K562 (cell line): ENCODE measurements around the gene GALNT7. TPM values are rescaled to one million over a fixed set of nuclear protein-coding genes. Genes with fewer than 3 reads are reported as not detected.

ENCODE experiments used
- BCL6 ChIP-seq: fragments of 250-450 bp; sonication (Bioruptor Pico); IDR thresholded peaks from 2 replicates; pipeline ENCODE4 v1.4.0; 2020
- CBFA2T2 ChIP-seq: fragments of 450-650 bp; conservative IDR thresholded peaks from 2 replicates; pipeline ENCODE4 v1.6.1; 2017; ENCODE audit warnings: mild to moderate bottlenecking
- CBFA2T3 ChIP-seq: fragments of 450-650 bp; IDR thresholded peaks from 2 replicates; pipeline ENCODE4 v1.6.1; 2017
- CHD2 ChIP-seq: IDR thresholded peaks from 2 replicates; pipeline ENCODE4 v1.6.1; 2011; ENCODE audit warnings: low read depth, low read length
- DDX20 ChIP-seq: fragments of 450-650 bp; IDR thresholded peaks from 2 replicates; pipeline ENCODE4 v1.6.1; 2016; ENCODE audit warnings: missing genetic modification characterization, low read depth, mild to moderate bottlenecking, missing compliant biosample characterization, moderate library complexity
- DPF2 ChIP-seq: fragments of 450-650 bp; IDR thresholded peaks from 2 replicates; pipeline ENCODE4 v1.6.1; 2016
- EP300 ChIP-seq: IDR thresholded peaks from 2 replicates; pipeline ENCODE4 v1.6.1; 2012; ENCODE audit warnings: low read length, improper control_type of control experiment
- ETV6 ChIP-seq, 3 experiments: fragments of 150-350 bp in 1 of 3; sonication (generic) in 1 of 3; formaldehyde crosslinking in 1 of 3; IDR thresholded peaks; 2 replicates each; pipeline versions ENCODE4 v1.6.1 to v1.8.0; 2014 to 2022; ENCODE audit warnings: borderline replicate concordance in 2 of 3, low read depth in 2 of 3, antibody characterized with exemption in 1 of 3, low read length in 1 of 3, mild to moderate bottlenecking in 1 of 3, missing genetic modification reagents in 1 of 3
- FOXA3 ChIP-seq, 2 experiments: fragments of 450-650 bp in 1 of 2; sonication (generic) in 1 of 2; formaldehyde crosslinking; IDR thresholded peaks in 1 of 2; conservative IDR thresholded peaks in 1 of 2; 2 replicates each; pipeline versions ENCODE4 v1.4.0 to v1.8.0; 2020 to 2022; ENCODE audit warnings: mild to moderate bottlenecking in 2 of 2, missing genetic modification reagents in 1 of 2
- GTF2F1 ChIP-seq: IDR thresholded peaks from 2 replicates; pipeline ENCODE4 v1.6.1; 2011; ENCODE audit warnings: low read depth, low read length, improper control_type of control experiment
- HCFC1 ChIP-seq: IDR thresholded peaks from 2 replicates; pipeline ENCODE4 v1.6.1; 2012; ENCODE audit warnings: low read depth, low read length, improper control_type of control experiment
- ILF3 ChIP-seq: fragments of 450-650 bp; IDR thresholded peaks from 2 replicates; pipeline ENCODE4 v1.6.1; 2018; ENCODE audit warnings: antibody characterized with exemption, mild to moderate bottlenecking, moderate library complexity, borderline replicate concordance
- JUND ChIP-seq, 2 experiments: IDR thresholded peaks; 2 replicates in 1 of 2; 3 replicates in 1 of 2; pipeline ENCODE4 v1.6.1; 2011; ENCODE audit warnings: borderline replicate concordance in 2 of 2, low read depth in 2 of 2, low read length in 2 of 2, improper control_type of control experiment in 1 of 2, missing biosample characterization in 1 of 2, missing genetic modification characterization in 1 of 2, missing genetic modification reagents in 1 of 2
- KLF16 ChIP-seq: IDR thresholded peaks from 2 replicates; pipeline ENCODE4 v1.6.1; 2016; ENCODE audit warnings: antibody characterized with exemption
- LEF1 ChIP-seq: fragments of 450-650 bp; IDR thresholded peaks from 2 replicates; pipeline ENCODE4 v1.6.1; 2016; ENCODE audit warnings: mild to moderate bottlenecking
- MAFG ChIP-seq: fragments of 450-650 bp; conservative IDR thresholded peaks from 2 replicates; pipeline ENCODE4 v1.6.1; 2016; ENCODE audit warnings: missing genetic modification characterization, missing compliant biosample characterization
- NFRKB ChIP-seq: fragments of 450-650 bp; IDR thresholded peaks from 2 replicates; pipeline ENCODE4 v1.6.1; 2016; ENCODE audit warnings: low read depth
- NR2F6 ChIP-seq: fragments of 450-650 bp; formaldehyde crosslinking; IDR thresholded peaks from 2 replicates; pipeline ENCODE4 v1.4.0; 2020; ENCODE audit warnings: mild to moderate bottlenecking
- POLR3G ChIP-seq: IDR thresholded peaks from 2 replicates; pipeline ENCODE4 v1.6.1; 2011; ENCODE audit not compliant: insufficient read length, insufficient replicate concordance; ENCODE audit errors: extremely low read depth
- STAT5A ChIP-seq: IDR thresholded peaks from 2 replicates; pipeline ENCODE4 v1.6.1; 2012; ENCODE audit warnings: low read length, inconsistent platforms, borderline replicate concordance
- TAL1 ChIP-seq: fragments of 450-650 bp; IDR thresholded peaks from 2 replicates; pipeline ENCODE4 v1.6.1; 2016; ENCODE audit warnings: mild to moderate bottlenecking
- TCF3 ChIP-seq: sonication (generic); formaldehyde crosslinking; IDR thresholded peaks from 2 replicates; pipeline ENCODE4 v1.4.0; 2020; ENCODE audit warnings: mild to moderate bottlenecking, missing genetic modification reagents
- TEAD4 ChIP-seq, 2 experiments: sonication (generic) in 1 of 2; formaldehyde crosslinking in 1 of 2; IDR thresholded peaks; 2 replicates each; pipeline versions ENCODE4 v1.6.1 to v1.8.0; 2012 to 2022; ENCODE audit warnings: borderline replicate concordance in 1 of 2, inconsistent platforms in 1 of 2, low read length in 1 of 2, mild to moderate bottlenecking in 1 of 2, missing genetic modification reagents in 1 of 2
- YBX1 ChIP-seq: fragments of 450-650 bp; IDR thresholded peaks from 2 replicates; pipeline ENCODE4 v1.7.1; 2016; ENCODE audit warnings: mild to moderate bottlenecking
- ZBTB17 ChIP-seq: fragments of 450-650 bp; formaldehyde crosslinking; IDR thresholded peaks from 2 replicates; pipeline ENCODE4 v1.4.0; 2020; ENCODE audit warnings: mild to moderate bottlenecking
- ZNF780A ChIP-seq: fragments of 250-450 bp; sonication (Bioruptor Pico); IDR thresholded peaks from 2 replicates; pipeline ENCODE4 v1.5.0; 2021; ENCODE audit warnings: mild to moderate bottlenecking
- polyA plus RNA-seq, 8 experiments: library from polyadenylated mRNA; depleted of rRNA in 4 of 8; stranded (reverse) in 5 of 8; unstranded in 3 of 8; fragments of >200 nt; fragmentation: Nextera tagmentation in 2 of 8; fragmentation: Illumina TruSeq in 1 of 8; extraction: Ambion mirVana in 2 of 8; extraction: Trizol in 1 of 8; gene quantifications; 2 replicates each; pipeline versions ENCODE4 v1.2.1 to v1.2.3, GENCODE V29; 2011 to 2014; ENCODE audit warnings: inconsistent platforms in 1 of 8, missing spikeins in 1 of 8
- total RNA-seq, 7 experiments: library from RNA; depleted of rRNA in 6 of 7; stranded (reverse); fragments of >200 nt in 6 of 7; fragmentation: Illumina TruSeq in 2 of 7; extraction: Trizol in 2 of 7; gene quantifications; 2 replicates each; pipeline versions ENCODE4 v1.2.1 to v1.2.3, GENCODE V29; 2011 to 2021; ENCODE audit warnings: low replicate concordance in 1 of 7
- TF ChIP-seq, protein P1 (sequence below): fragments of 250-450 bp; sonication (Bioruptor Pico); IDR thresholded peaks from 2 replicates; pipeline ENCODE4 v1.4.0; 2020; ENCODE audit warnings: borderline replicate concordance
- TF ChIP-seq, protein P2 (sequence below): sonication (generic); formaldehyde crosslinking; IDR thresholded peaks from 2 replicates; pipeline ENCODE4 v1.9.0; 2022; ENCODE audit warnings: mild to moderate bottlenecking, missing genetic modification reagents
- TF ChIP-seq, protein P3 (sequence below), 2 experiments: fragments of 250-450 bp in 1 of 2; fragments of 450-650 bp in 1 of 2; sonication (Bioruptor Pico) in 1 of 2; IDR thresholded peaks; 2 replicates each; pipeline versions ENCODE4 v1.6.1 to v1.8.0; 2016 to 2021; ENCODE audit warnings: mild to moderate bottlenecking in 2 of 2, moderate library complexity in 2 of 2, missing compliant biosample characterization in 1 of 2, missing genetic modification characterization in 1 of 2

The GALNT7 gene
- total and polyA plus RNA-seq, 9 of the 15 experiments (the other 6 are each of a cell fraction or from before 2014, with no cell fraction given): 16.7 to 38.7 (median 31.1) TPM

DNA sequence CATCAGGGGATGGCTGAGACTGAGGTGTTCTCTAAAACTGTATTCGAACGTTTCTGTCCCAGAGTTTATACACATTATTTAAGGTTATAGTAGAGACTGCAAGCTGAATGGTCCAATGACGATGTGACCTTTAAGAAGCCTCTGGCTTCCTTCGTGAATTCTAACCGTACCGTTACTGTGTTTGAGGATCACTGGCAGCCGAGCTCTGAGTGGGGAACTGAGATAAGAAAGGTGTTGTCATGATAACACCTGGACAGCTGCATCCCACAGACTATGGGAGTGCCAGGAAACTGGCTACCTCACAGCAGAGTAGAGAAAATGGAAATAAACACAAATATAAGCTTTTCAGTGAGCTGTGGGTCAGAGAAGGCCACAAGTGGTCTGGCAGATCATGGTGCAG lies 106.5 kb downstream of the GALNT7 start (continued):
- TF ChIP-seq MAFG (tag) (no peak), NFRKB (no peak), DPF2 (peak; percentile 64), CHD2 (no peak), EP300 (peak; percentile 39; the same call in 1 of the 2 replicates), DDX20 (tag) (no peak), ILF3 (no peak), ZBTB17 (CRISPR knock-in tag) (no peak), ETV6 (IDR thresholded peaks at IDR 0.05; ENCODE audit: borderline replicate concordance in 1 of 2, low read depth in 2 of 2, low read length in 1 of 2) (no peak), ETV6 (CRISPR knock-in tag; IDR thresholded peaks at IDR 0.05; ENCODE audit: borderline replicate concordance) (no peak), ZNF780A (CRISPR knock-in tag) (no peak), CBFA2T3 (peak; percentile 86), GTF2F1 (no peak), FOXA3 (CRISPR knock-in tag; conservative IDR thresholded peaks at IDR 0.05 in 1 of 2, IDR thresholded peaks at IDR 0.05 in 1 of 2) (no peak), TAL1 (peak; percentile 65; the same call in 1 of the 2 replicates), STAT5A (peak; percentile 41; the same call in 1 of the 2 replicates), CBFA2T2 (peak; percentile 74), JUND (IDR thresholded peaks at IDR 0.05; ENCODE audit: borderline replicate concordance, low read depth, low read length) (no peak), JUND (tag; IDR thresholded peaks at IDR 0.05; ENCODE audit: borderline replicate concordance, low read depth, low read length) (no peak), YBX1 (no peak), NR2F6 (CRISPR knock-in tag) (no peak), LEF1 (no peak), HCFC1 (no peak), TCF3 (CRISPR knock-in tag) (peak; percentile 77), POLR3G (no peak), KLF16 (peak; percentile 33; the same call in 1 of the 2 replicates), BCL6 (CRISPR knock-in tag) (no peak), TEAD4 (IDR thresholded peaks at IDR 0.05; ENCODE audit: low read length) (peak; percentile 81), TEAD4 (CRISPR knock-in tag; IDR thresholded peaks at IDR 0.05; ENCODE audit: borderline replicate concordance) (no peak)
- TF ChIP-seq, protein P1, sequence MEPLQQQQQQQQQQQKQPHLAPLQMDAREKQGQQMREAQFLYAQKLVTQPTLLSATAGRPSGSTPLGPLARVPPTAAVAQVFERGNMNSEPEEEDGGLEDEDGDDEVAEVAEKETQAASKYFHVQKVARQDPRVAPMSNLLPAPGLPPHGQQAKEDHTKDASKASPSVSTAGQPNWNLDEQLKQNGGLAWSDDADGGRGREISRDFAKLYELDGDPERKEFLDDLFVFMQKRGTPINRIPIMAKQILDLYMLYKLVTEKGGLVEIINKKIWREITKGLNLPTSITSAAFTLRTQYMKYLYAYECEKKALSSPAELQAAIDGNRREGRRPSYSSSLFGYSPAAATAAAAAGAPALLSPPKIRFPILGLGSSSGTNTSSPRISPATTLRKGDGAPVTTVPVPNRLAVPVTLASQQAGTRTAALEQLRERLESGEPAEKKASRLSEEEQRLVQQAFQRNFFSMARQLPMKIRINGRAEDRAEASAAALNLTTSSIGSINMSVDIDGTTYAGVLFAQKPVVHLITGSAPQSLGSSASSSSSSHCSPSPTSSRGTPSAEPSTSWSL (CRISPR knock-in tag): no peak
- TF ChIP-seq, protein P2, sequence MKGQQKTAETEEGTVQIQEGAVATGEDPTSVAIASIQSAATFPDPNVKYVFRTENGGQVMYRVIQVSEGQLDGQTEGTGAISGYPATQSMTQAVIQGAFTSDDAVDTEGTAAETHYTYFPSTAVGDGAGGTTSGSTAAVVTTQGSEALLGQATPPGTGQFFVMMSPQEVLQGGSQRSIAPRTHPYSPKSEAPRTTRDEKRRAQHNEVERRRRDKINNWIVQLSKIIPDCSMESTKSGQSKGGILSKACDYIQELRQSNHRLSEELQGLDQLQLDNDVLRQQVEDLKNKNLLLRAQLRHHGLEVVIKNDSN (CRISPR knock-in tag): no peak
- TF ChIP-seq, protein P3, sequence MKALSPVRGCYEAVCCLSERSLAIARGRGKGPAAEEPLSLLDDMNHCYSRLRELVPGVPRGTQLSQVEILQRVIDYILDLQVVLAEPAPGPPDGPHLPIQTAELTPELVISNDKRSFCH (CRISPR knock-in tag; IDR thresholded peaks at IDR 0.05): no peak
- TF ChIP-seq, protein P3 (tag; IDR thresholded peaks at IDR 0.05): peak; percentile 51; the same call in 1 of the 2 replicates
